ENCODE results near the gene APLF.
"Not testable (repeated sequence)": the region's sequence is repeated elsewhere in the genome, so short reads cannot be mapped to it uniquely, and the experiment has no call there.

APLF gene

GRCh38 chr2:68441994-68442322 lies 25.4 kb upstream of the APLF start:
- DNase-seq = no peak

GRCh38 chr2:68446425-68446824 lies 21.0 kb upstream of the APLF start:
- not testable (repeated sequence) for DNase-seq

GRCh38 chr2:68447118-68447517 lies 20.3 kb upstream of the APLF start:
- no peak for DNase-seq

GRCh38 chr2:68448671-68449653 lies 18.4 kb upstream of the APLF start:
- DNase-seq = no peak

GRCh38 chr2:68452158-68452900 lies 15.1 kb upstream of the APLF start:
- DNase-seq = no peak

- no peak for DNase-seq
These were observed 13.5 kb upstream of the APLF start for GRCh38 chr2:68453761-68454360.

GRCh38 chr2:68454719-68455118 lies 12.7 kb upstream of the APLF start:
- DNase-seq = no peak

GRCh38 chr2:68456198-68456597 lies 11.2 kb upstream of the APLF start:
- DNase-seq = no peak

GRCh38 chr2:68458981-68459380 lies 8.4 kb upstream of the APLF start:
- no peak for DNase-seq

GRCh38 chr2:68463287-68463877 lies 4.0 kb upstream of the APLF start:
- DNase-seq = peak; percentile 62

GRCh38 chr2:68464651-68465050 lies 2.7 kb upstream of the APLF start:
- no peak for DNase-seq

- peak; percentile 75 for DNase-seq
These were observed 2.1 kb upstream of the APLF start for GRCh38 chr2:68465081-68465916.

GRCh38 chr2:68466361-68466777 lies 1.0 kb upstream of the APLF start:
- peak; percentile 56 for DNase-seq

- DNase-seq = no peak
These were observed 658 bp upstream of the APLF start for GRCh38 chr2:68466778-68467076.

- no peak for DNase-seq
These were observed 1.4 kb downstream of the APLF start for GRCh38 chr2:68468801-68469200.

- peak; percentile 51 for DNase-seq
These were observed 2.5 kb downstream of the APLF start for GRCh38 chr2:68469935-68470334.

- no peak for DNase-seq
These were observed 4.0 kb downstream of the APLF start for GRCh38 chr2:68471385-68471784.

GRCh38 chr2:68472796-68473414 lies 5.5 kb downstream of the APLF start:
- no peak for DNase-seq

GRCh38 chr2:68475110-68475509 lies 7.7 kb downstream of the APLF start:
- no peak for DNase-seq

GRCh38 chr2:68475576-68475975 lies 8.2 kb downstream of the APLF start:
- DNase-seq = no peak

GRCh38 chr2:68476454-68476853 lies 9.1 kb downstream of the APLF start:
- DNase-seq = no peak

- DNase-seq = no peak
These were observed 11.3 kb downstream of the APLF start for GRCh38 chr2:68478688-68479087.
